NCI-H2081 treated with DMSO at 0.1 percent for 48 hours (cell line): ENCODE measurements around the gene PRICKLE2.

Experiments
- DNase-seq: peaks from one replicate; lab custom pipeline; 2025; lab: John Stamatoyannopoulos, UW

PRICKLE2 gene

GRCh38 chr3:64224826-64225610 is at the start of gene PRICKLE2:
TSS of gene PRICKLE2 (minus strand) at chr3:64225466. CDS start at chr3:64198927, 26,539 bp downstream.
- DNase-seq = no peak

DNA sequence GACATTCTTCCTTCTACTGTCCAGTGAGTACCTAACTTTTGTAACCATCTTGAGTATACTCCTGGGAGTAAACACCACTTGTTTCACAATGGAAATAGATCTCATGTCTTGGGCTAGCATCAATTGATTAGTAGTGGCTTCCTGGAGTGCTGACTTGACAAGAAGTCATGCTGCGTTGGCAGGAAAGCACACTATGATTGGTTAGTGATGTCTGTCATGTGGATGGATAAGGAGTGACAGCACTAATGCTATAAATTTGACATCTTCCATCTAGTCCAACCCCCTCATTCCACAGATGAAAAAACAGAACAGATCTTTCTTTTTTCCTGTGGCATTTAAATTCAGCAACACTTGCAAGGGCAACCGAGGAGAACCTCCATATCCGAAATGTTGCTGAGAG is 47.6 kb upstream of the PRICKLE2 start:
- no peak for DNase-seq

DNA sequence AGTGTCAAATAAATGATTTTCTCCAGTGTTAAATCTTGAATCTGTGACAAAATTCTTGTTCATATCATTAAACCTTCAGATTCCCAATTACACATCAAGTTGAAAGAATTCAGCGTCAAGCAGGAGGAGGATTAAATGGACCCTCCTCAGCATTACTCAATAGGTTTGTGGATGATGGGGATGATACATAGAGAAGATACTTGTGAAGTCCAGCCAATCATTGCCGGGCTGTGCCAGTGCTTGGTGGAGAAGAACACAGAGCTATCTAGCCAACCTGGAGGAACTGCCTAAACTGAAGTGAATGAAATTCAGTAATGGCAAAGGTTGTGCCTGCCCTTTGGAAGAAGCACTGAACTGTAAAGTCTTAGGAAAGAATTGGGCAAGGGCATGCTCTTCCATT is 47.0 kb upstream of the PRICKLE2 start:
- no peak for DNase-seq

DNA sequence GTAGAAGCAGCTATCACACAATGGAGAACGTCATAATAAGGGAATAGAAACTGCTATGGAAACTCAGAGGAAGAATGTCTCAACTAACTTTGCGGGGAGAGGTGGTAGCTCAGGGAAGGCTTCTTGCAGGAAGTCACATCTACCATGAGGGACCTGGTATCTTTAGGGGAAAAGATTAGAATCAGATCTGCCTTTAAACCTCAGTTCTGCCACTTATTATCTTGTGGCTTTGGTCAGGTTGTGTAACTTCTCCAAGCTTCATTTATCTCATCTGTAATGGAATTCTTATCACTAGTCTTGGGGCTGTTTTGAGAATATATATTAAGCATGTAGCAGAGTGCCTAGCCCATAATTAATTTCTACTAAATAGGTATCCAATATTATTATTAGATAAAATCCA is 46.4 kb upstream of the PRICKLE2 start:
- no peak for DNase-seq

GRCh38 chr3:64270866-64271260 is 45.6 kb upstream of the PRICKLE2 start:
- DNase-seq = no peak

GRCh38 chr3:64270142-64270865 is 45.0 kb upstream of the PRICKLE2 start:
- DNase-seq = no peak

GRCh38 chr3:64268926-64269325 is 43.7 kb upstream of the PRICKLE2 start:
- no peak for DNase-seq

DNA sequence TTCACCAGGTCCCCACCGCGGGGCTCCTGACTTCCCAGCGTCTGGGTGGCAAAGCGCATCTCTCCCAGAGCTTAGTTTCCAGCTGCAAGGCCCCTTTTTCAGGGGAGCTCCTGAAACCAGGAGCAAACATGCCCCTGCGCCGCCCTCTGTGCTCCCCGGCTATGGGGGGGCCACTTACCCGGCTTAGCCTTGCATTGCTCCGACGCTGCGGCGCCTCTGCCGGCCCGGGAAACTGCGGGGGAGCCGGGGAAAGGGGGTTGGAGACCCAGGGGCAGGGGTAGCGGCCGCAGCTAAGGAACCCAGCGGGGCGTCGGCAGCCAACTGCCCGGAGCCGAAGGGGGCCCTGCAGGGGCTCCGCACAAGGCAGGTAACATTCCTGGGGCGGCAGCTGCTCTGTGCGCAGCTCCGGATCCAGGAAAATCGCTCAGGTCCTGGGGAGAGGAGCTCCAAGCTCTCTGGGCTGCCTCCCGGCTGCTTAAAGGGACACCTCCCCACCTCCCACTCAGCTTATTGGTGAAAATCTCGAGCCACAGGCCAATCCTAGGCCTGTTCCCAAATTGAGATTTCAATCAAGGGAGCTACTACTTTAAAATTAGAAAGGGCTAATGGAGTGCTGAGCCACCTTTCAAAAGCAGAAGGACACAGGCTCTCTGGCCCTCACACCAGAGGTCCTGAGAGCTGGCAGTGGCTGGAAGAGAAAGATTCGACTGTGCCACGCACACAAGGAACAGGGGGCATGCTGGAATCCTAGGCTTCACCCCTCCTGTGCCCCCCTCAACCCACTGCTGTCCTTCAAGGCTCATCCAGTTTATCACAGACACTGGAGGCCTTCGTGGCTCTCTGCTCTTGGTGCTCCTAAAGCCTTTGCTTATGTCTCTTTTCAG is 42.7 kb upstream of the PRICKLE2 start:
- DNase-seq = no peak

GRCh38 chr3:64266983-64267382 is 41.7 kb upstream of the PRICKLE2 start:
- DNase-seq = no peak

DNA sequence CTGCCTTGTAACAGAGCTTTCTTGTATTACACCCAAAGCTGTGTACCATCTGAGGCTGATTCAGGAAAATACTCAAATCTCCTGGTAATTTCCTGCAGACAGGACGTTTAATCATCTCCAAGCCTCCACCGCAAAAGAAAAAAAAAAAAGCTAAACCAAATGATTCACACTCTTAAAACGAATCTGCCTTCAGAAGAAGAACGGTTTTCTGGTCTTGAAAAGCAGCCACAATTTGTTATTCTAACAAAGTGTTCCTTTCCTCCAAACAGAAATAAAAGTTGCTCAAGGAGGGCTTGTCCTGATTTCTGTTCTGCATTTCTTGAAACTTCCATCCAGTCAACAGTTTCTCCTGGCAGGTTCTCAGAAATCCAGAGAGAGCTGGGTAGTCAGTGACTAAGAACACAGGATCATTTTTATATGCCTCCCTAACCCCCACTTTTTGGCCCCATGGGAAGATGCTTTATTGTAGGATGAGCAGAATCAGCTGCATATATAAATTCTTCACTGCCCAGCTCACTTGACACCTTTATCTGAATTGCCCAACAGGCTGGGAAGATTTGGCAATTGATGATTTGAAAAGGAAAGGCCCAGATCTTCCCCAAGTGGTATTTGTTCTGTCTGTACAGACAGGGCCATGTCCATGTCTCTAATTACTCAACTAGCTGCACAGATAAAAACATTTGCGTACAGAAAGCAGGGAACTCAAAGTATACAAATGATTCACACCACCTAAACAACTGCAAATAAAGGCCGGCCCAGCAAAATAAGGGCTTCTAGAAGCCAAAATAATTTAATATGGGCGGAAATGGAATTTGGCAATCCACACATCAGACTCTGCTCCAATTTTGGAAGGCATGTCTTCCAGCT is 41.0 kb upstream of the PRICKLE2 start:
- no peak for DNase-seq

DNA sequence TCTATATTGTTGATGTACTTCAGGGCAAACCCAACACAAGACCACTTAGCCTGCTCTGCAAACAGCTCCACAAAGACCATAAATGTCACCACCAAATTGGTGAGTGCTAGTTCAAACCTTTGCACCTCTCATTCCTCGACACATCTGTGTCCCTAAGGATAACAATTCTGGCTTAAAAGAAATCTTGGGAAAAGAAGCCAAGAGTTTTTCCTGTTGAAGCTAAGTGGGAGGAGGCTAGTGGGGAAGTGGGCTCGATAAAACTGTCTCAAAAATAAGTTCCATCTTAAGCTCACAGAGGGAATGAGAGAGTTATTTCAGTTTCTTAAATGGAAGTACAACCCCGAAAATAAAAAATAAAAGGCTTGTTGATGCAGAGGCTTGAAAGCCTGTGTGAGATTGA is 40.4 kb upstream of the PRICKLE2 start:
- DNase-seq = no peak

- DNase-seq = no peak
Measured at GRCh38 chr3:64264501-64265109, 39.3 kb upstream of the PRICKLE2 start.

DNA sequence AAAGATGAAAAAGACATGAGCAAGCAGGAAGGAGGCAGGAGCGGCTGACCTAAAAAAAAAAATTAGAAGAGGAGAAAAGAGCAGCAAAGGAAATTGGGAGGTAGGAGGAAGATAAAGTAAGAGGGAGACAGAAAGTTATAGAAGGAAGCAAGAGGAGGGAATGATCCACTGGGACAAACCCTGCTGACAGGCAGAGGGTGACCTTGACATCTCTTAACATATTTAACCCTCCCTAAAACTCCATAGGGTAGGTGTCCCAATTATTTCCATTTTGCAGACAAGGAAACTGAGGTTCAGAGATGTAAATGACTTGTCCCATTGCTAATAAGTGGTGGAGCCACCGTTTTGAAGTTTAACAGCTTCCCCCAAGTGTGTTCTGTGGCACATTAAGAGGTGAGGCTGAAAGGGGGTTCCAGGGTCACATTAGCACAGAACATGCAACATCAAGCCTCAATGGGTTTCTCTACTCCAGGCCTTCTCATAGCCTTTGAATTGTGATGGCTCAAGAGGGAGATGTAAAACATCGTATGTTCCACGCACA is 37.4 kb upstream of the PRICKLE2 start:
- DNase-seq = no peak

DNA sequence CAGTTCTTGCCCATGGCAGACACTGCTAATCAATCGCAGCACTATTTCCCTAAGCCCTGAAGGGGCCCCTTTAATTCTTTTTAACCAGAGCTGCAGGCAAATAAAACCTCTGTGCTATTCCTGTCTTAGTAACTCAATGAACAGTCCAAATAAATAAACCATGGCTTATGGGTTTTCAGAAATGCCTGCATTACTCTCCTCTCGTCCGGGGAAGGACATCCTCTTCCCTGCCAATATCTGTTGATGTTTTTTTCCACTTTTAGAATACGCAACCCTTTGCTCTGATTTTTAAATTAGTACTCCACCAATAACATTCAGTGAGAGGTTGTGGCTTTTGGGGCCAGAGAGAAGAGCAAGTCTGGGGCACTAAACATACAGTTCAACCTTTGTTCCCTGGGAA is 35.2 kb upstream of the PRICKLE2 start:
- no peak for DNase-seq

GRCh38 chr3:64259636-64260035 is 34.4 kb upstream of the PRICKLE2 start:
- DNase-seq = no peak

GRCh38 chr3:64257100-64257755 is 32.0 kb upstream of the PRICKLE2 start:
- no peak for DNase-seq

GRCh38 chr3:64255741-64256340 is 30.6 kb upstream of the PRICKLE2 start:
- DNase-seq = no peak

- DNase-seq = no peak
Measured at GRCh38 chr3:64254443-64254842, 29.2 kb upstream of the PRICKLE2 start.

GRCh38 chr3:64253689-64254088 is 28.4 kb upstream of the PRICKLE2 start:
- no peak for DNase-seq

GRCh38 chr3:64251019-64251418 is 25.8 kb upstream of the PRICKLE2 start:
- no peak for DNase-seq
